ACC112 (cell line): ENCODE data around the gene TIE1.

Experiments used
- H2AFZ ChIP-seq: fragments of 200-600 bp; sonication (generic); one replicate; pipeline ENCODE4 v1.6.0; 2017; ENCODE audit warnings: antibody characterized with exemption, low read length; ENCODE audit not compliant: unreplicated experiment
- H3K27ac ChIP-seq: fragments of 200-600 bp; sonication (generic); 2 replicates; pipeline ENCODE4 v1.5.1; 2014; ENCODE audit warnings: low read depth, mild to moderate bottlenecking, antibody characterized with exemption, low read length, moderate library complexity
- H3K27me3 ChIP-seq: fragments of 200-600 bp; sonication (generic); 2 replicates; pipeline ENCODE4 v1.6.1; 2014; ENCODE audit warnings: mild to moderate bottlenecking, antibody characterized with exemption, low read length, moderate library complexity, mixed read lengths; ENCODE audit not compliant: insufficient read depth
- H3K36me3 ChIP-seq: fragments of 200-600 bp; sonication (generic); 2 replicates; pipeline ENCODE4 v1.6.1; 2016; ENCODE audit warnings: mild to moderate bottlenecking, antibody characterized with exemption, low read length, moderate library complexity, mixed read lengths; ENCODE audit not compliant: insufficient read depth
- H3K4me1 ChIP-seq: fragments of 200-600 bp; sonication (generic); one replicate; pipeline ENCODE4 v1.6.1; 2016; ENCODE audit warnings: low read length, mixed read lengths; ENCODE audit not compliant: insufficient read depth, unreplicated experiment, control insufficient read depth
- H3K4me3 ChIP-seq: fragments of 200-600 bp; sonication (generic); 2 replicates; pipeline ENCODE4 v1.5.1; 2014; ENCODE audit warnings: mild to moderate bottlenecking, low read depth, low read length
- H3K79me2 ChIP-seq: fragments of 200-600 bp; sonication (generic); one replicate; pipeline ENCODE4 v1.6.0; 2016; ENCODE audit warnings: low read length; ENCODE audit not compliant: control insufficient read depth, unreplicated experiment, insufficient read depth

TIE1 gene

DNA sequence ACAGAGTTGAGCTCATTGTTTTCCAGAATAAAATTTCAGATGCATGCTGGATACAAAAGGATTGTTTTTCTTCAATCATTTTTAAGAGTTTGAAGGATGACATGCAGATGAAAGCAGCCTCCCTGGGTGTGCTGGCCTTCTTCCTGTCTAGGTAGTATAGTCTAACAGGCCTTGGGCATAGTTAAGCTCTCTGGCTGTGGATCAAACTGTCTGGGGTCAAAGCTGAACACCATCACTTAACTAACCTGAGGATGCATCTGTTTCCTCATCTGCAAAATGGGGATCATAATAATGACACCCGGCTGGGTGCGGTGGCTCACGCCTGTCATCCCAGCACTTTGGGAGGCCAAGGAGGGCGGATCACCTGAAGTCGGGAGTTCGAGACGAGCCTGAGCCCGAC, 6.0 kb upstream of the TIE1 start:
- no peak overlapping the region for H3K4me3 ChIP-seq
- H3K4me1 ChIP-seq = peaks cover 24% of the 10 kb centered on the region
- H2AFZ ChIP-seq = no peak overlapping the region
- H3K36me3 ChIP-seq = no peaks in the 10 kb centered on the region
- no peaks in the 10 kb centered on the region for H3K79me2 ChIP-seq
- peak overlapping the region; percentile 1; the same call in 1 of the 2 replicates for H3K27ac ChIP-seq
- H3K27me3 ChIP-seq = no peaks in the 10 kb centered on the region

DNA sequence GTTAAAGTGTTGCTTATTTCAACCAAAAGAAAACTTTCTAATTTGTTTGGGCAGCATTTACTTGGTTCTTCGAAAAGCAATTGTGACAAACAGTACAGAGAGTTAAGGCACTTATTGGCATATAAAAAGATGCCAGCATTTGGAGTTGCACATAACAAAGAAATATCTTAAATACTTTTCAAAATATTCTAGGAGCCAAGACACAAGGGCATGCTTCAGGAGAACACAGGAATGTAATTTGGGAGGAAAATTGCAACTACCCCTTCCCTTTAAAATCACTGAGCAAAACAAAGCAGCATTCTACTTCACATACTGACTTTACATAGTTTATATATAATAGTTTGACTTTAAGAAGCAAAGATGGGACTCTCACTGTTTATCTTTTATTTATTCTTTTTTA, 4.6 kb upstream of the TIE1 start:
- no peak overlapping the region for H3K27ac ChIP-seq
- H3K79me2 ChIP-seq = no peaks in the 10 kb centered on the region
- H2AFZ ChIP-seq = peak overlapping the region; percentile 28
- H3K36me3 ChIP-seq = no peaks in the 10 kb centered on the region
- no peaks in the 10 kb centered on the region for H3K27me3 ChIP-seq
- no peak overlapping the region for H3K4me3 ChIP-seq
- peaks cover 24% of the 10 kb centered on the region for H3K4me1 ChIP-seq

DNA sequence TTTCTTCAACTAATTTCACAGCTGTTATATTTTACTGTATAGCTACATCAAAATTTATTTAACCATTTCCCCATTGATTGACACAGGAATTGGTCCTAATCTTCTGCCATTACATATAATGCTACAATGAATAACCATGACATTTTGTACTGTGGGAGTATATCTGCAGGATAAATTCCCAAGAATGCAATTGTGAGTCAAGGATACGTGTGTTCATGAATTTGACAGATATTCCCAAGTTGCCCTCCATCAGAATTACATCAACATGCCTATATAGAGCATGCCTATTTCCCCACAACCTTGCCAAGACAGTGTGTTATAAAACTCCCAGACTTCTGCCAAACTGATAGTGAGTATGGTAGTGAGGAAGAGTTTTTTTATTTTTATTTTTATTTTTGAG, 2.7 kb upstream of the TIE1 start:
- Histone ChIP-seq H3K4me3 (no peak overlapping the region), H3K27ac (no peak overlapping the region), H3K4me1 (peaks cover 24% of the 10 kb centered on the region), H2AFZ (no peak overlapping the region), H3K36me3 (no peaks in the 10 kb centered on the region), H3K27me3 (no peaks in the 10 kb centered on the region), H3K79me2 (no peaks in the 10 kb centered on the region)

DNA sequence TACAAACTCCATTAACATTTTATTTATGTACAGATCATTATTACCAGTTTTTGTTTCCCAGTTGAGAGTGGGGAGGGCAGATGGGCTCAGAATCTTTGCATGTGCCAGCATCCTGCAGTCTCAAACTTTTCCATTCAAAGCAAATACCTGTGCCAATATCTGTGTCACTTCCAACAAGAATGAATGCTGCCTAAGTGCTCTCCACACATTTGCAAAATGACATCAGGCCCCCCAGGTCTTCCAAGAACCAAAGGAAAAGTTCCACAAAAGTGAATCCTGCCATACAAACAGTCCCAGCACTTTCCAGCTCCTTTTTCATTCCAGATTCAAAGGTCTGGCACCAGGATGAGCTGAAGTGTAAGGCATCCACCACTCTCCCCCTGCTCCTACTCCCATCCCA, 1.7 kb upstream of the TIE1 start:
- Histone ChIP-seq H3K79me2 (no peaks in the 10 kb centered on the region), H3K4me3 (no peak overlapping the region), H3K4me1 (peaks cover 18% of the 10 kb centered on the region), H3K36me3 (no peaks in the 10 kb centered on the region), H3K27me3 (no peaks in the 10 kb centered on the region), H3K27ac (no peak overlapping the region), H2AFZ (no peak overlapping the region)

DNA sequence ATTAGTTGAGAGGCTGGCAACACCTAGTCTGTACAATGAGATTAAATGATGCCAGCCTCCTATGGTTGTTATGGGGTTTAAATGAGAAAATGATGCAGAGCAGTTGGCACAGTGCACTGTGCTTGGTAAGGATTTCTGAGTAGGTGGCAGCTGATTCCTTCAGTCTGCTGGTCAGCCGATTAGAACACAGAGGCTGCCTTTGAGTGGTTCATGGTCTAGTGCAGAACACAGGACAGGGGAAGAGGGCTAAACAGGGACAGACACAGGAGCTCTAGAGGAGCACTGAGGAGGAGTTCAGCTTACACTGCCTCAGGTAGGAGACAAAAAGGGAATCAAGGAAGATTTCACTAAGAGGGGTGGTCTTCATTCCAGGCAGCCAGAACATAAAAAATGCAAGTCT, 1.4 kb downstream of the TIE1 start:
- Histone ChIP-seq H2AFZ (no peak overlapping the region), H3K4me3 (no peak overlapping the region), H3K4me1 (no peaks in the 10 kb centered on the region), H3K36me3 (no peaks in the 10 kb centered on the region), H3K79me2 (no peaks in the 10 kb centered on the region), H3K27me3 (no peaks in the 10 kb centered on the region), H3K27ac (no peak overlapping the region)

DNA sequence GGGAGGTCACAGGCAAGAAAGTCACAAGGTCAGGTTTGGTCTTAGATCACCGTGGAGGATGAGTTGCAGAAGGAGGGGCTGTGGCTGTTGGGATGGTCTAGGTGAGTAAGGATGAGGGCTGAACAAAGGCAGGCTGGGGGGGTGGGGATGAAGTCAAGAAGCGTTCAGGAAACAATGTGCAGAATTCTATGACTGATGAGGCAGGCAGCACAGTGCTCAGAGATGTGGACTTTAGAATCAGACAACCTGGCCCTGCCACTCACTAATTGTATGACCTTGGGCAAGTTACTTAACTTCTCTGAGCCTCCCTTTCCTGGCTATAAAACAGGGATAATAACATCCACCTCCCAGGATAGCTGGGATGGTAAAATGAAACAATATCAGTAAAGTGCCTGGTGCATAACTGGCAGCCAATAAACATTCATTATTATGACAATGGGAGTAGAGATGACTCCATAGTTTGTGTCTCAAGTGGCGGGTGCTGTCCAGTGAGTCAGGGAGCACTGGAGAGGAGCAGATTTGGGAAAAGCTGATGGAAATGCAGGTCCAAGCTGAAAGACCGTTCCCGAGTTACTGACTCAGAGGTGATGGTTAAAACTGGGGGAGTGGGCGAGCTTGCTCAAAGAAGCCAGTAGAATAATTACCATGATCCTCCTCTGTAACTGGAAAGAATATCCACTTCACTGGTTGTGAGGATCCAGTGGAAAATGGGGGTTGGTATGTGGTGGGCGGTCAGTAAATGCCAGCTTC, 2.1 kb downstream of the TIE1 start:
- H3K36me3 ChIP-seq = no peaks in the 10 kb centered on the region
- no peak overlapping the region for H3K4me3 ChIP-seq
- no peaks in the 10 kb centered on the region for H3K27me3 ChIP-seq
- no peaks in the 10 kb centered on the region for H3K4me1 ChIP-seq
- H3K27ac ChIP-seq = no peak overlapping the region
- H3K79me2 ChIP-seq = no peaks in the 10 kb centered on the region
- no peak overlapping the region for H2AFZ ChIP-seq

DNA sequence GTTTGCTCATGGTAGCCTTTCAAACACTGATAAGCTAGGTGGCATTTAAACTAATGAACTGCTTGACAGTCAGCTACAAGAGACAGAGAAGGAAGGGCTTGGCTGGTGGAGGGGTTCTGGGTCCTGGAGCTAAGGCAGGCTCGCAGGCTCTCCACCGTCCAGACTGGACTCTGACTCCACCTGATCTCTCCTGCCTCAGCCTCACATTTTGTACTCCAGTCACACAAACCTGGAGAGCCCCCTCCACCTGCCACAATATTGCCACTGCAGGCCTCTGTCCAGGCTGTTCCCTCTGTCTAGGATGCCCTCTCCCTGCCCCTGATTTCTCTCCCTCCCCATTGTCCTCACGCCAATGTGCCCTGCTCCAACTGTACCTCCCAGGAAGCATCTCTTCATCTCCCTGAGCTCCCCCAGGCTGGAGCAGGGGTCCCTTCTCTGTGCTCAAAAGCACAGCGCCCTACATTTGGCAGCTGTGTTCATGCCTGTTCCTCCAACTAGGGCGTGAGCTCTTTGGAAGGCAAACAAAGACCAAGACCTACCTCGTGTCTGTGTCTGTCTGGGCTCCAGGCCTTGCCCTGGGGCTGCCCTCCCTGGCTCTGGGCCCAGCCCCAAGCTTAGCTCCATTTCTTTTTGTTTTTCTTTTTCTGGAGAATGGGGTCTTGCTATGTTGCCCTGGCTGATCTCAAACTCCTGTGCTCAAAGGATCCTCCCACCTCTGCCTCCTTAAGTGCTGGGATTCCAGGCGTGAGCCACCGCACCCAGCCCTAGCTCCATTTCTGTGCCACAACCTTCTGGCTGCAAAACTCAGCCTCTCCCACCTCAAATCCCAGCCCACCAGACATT, 2.9 kb downstream of the TIE1 start:
- no peaks in the 10 kb centered on the region for H3K79me2 ChIP-seq
- no peak overlapping the region for H2AFZ ChIP-seq
- H3K4me1 ChIP-seq = no peaks in the 10 kb centered on the region
- H3K27me3 ChIP-seq = no peaks in the 10 kb centered on the region
- no peak overlapping the region for H3K27ac ChIP-seq
- H3K4me3 ChIP-seq = no peak overlapping the region
- no peaks in the 10 kb centered on the region for H3K36me3 ChIP-seq

DNA sequence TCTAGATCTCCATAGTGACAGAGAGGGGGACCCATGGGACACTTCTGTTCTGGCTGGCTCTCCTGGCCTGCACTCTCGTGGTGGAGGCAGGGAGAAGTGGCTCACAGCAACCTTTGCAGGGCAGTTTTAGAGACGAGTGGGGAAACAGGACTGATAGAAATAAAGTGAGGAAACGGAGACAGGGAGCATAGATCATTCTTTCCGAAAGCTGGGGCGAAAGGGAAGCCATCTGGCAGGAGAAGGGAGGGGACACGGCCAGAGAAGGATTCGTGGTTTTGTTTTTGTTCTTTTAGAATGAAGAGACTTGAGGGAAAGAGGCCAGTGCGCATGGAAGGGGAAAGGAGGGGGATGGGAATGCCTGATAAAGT, 3.5 kb downstream of the TIE1 start:
- Histone ChIP-seq H3K4me1 (no peaks in the 10 kb centered on the region), H3K27me3 (no peaks in the 10 kb centered on the region), H3K36me3 (no peaks in the 10 kb centered on the region), H3K27ac (no peak overlapping the region), H3K79me2 (no peaks in the 10 kb centered on the region), H3K4me3 (no peak overlapping the region), H2AFZ (no peak overlapping the region)

DNA sequence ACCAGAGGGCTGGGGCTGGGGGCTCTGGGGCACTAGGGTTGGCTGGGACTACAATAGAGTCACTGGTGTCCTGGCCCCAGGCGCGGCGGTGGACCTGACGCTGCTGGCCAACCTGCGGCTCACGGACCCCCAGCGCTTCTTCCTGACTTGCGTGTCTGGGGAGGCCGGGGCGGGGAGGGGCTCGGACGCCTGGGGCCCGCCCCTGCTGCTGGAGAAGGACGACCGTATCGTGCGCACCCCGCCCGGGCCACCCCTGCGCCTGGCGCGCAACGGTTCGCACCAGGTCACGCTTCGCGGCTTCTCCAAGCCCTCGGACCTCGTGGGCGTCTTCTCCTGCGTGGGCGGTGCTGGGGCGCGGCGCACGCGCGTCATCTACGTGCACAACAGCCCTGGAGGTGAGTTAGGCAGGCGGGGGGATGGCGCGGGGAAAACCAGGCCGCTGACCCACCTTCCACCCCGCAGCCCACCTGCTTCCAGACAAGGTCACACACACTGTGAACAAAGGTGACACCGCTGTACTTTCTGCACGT, 4.1 kb downstream of the TIE1 start:
- no peak overlapping the region for H3K27ac ChIP-seq
- no peak overlapping the region for H3K4me3 ChIP-seq
- no peaks in the 10 kb centered on the region for H3K79me2 ChIP-seq
- no peaks in the 10 kb centered on the region for H3K4me1 ChIP-seq
- no peaks in the 10 kb centered on the region for H3K36me3 ChIP-seq
- no peak overlapping the region for H2AFZ ChIP-seq
- no peaks in the 10 kb centered on the region for H3K27me3 ChIP-seq

DNA sequence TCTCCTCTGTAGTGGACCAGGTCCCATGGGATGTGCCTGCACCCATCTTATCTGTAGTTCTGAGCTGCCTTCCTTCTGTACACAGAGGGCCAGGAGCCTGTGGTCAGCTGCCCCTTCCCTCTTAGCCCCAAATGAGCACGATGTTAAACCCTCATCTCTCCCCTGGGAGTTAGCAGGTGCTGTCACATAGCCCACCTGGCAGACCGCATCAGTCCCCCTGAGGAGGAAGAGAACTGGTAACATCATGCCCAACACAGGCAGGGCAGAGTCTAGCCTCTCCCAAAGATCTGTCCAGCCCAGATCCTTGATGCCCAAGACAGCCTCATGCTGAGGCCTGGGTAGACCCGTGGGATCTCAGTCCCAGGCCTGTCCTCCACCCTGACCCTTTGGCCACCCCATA, 4.7 kb downstream of the TIE1 start:
- Histone ChIP-seq H3K27ac (no peak overlapping the region), H3K4me1 (no peaks in the 10 kb centered on the region), H3K27me3 (no peaks in the 10 kb centered on the region), H3K79me2 (no peaks in the 10 kb centered on the region), H3K4me3 (no peak overlapping the region), H2AFZ (no peak overlapping the region), H3K36me3 (no peaks in the 10 kb centered on the region)
